K562 (cell line): Measurements from ENCODE around the gene DPP8. TPM values are rescaled to one million over a fixed set of nuclear protein-coding genes. Genes with fewer than 3 reads are reported as not detected.

ENCODE experiments used
- CREB5 ChIP-seq: fragments of 250-450 bp; sonication (Bioruptor Pico); IDR thresholded peaks from 2 replicates; pipeline ENCODE4 v1.5.0; 2020; ENCODE audit warnings: mild to moderate bottlenecking
- ESRRB ChIP-seq: fragments of 250-450 bp; sonication (Bioruptor Pico); IDR thresholded peaks from 2 replicates; pipeline ENCODE4 v1.5.0; 2020; ENCODE audit warnings: mild to moderate bottlenecking, moderate library complexity, borderline replicate concordance
- EWSR1 ChIP-seq: fragments of 450-650 bp; IDR thresholded peaks from 2 replicates; pipeline ENCODE4 v1.6.1; 2018; ENCODE audit warnings: borderline replicate concordance, mild to moderate bottlenecking, low read depth, moderate library complexity; ENCODE audit not compliant: partially characterized antibody
- FOXP4 ChIP-seq: sonication (generic); formaldehyde crosslinking; IDR thresholded peaks from 2 replicates; pipeline ENCODE4 v1.8.0; 2022; ENCODE audit warnings: mild to moderate bottlenecking, missing genetic modification reagents, borderline replicate concordance
- KDM4B ChIP-seq, 2 experiments: fragments of 450-650 bp in 1 of 2; sonication (generic) in 1 of 2; IDR thresholded peaks; 2 replicates each; pipeline ENCODE4 v1.6.1; 2016 to 2017; ENCODE audit warnings: borderline replicate concordance in 2 of 2, antibody characterized with exemption in 1 of 2, low read depth in 1 of 2, mild to moderate bottlenecking in 1 of 2
- MEIS2 ChIP-seq: fragments of 450-650 bp; IDR thresholded peaks from 2 replicates; pipeline ENCODE4 v1.6.1; 2014; ENCODE audit warnings: mild to moderate bottlenecking; ENCODE audit not compliant: partially characterized antibody
- PREB ChIP-seq: sonication (generic); formaldehyde crosslinking; IDR thresholded peaks from 2 replicates; pipeline ENCODE4 v1.8.1; 2023; ENCODE audit warnings: mild to moderate bottlenecking, missing genetic modification reagents
- RBFOX2 ChIP-seq: fragments of 200-400 bp; formaldehyde crosslinking; IDR thresholded peaks from 2 replicates; pipeline ENCODE4 v1.6.1; 2017; ENCODE audit warnings: low read depth, mild to moderate bottlenecking, low read length, moderate library complexity
- RBM15 ChIP-seq: fragments of 200-400 bp; formaldehyde crosslinking; IDR thresholded peaks from 2 replicates; pipeline ENCODE4 v1.6.1; 2018; ENCODE audit warnings: mild to moderate bottlenecking, low read length, moderate library complexity; ENCODE audit not compliant: insufficient read depth
- SP2 ChIP-seq: IDR thresholded peaks from 2 replicates; pipeline ENCODE4 v1.6.1; 2011; ENCODE audit warnings: mild to moderate bottlenecking, low read depth, low read length, moderate library complexity; ENCODE audit not compliant: poor library complexity, severe bottlenecking; ENCODE audit errors: extremely low read depth
- TBL1XR1 ChIP-seq, 2 experiments: IDR thresholded peaks; 2 replicates each; pipeline ENCODE4 v1.6.1; 2012; ENCODE audit warnings: improper control_type of control experiment in 2 of 2, low read length in 2 of 2, mild to moderate bottlenecking in 1 of 2
- TBP ChIP-seq: optimal IDR thresholded peaks from 2 replicates; pipeline ENCODE3; 2011; ENCODE audit warnings: low read depth, low read length, improper control_type of control experiment
- TEAD4 ChIP-seq, 2 experiments: sonication (generic) in 1 of 2; formaldehyde crosslinking in 1 of 2; IDR thresholded peaks; 2 replicates each; pipeline versions ENCODE4 v1.6.1 to v1.8.0; 2012 to 2022; ENCODE audit warnings: borderline replicate concordance in 1 of 2, inconsistent platforms in 1 of 2, low read length in 1 of 2, mild to moderate bottlenecking in 1 of 2, missing genetic modification reagents in 1 of 2
- TFAP4 ChIP-seq: sonication (generic); formaldehyde crosslinking; IDR thresholded peaks from 2 replicates; pipeline ENCODE4 v1.8.0; 2022; ENCODE audit warnings: missing genetic modification reagents, mild to moderate bottlenecking, moderate library complexity, borderline replicate concordance
- ZFP1 ChIP-seq: fragments of 450-650 bp; formaldehyde crosslinking; IDR thresholded peaks from 2 replicates; pipeline ENCODE4 v1.4.0; 2020; ENCODE audit warnings: mild to moderate bottlenecking, mixed read lengths
- ZNF431 ChIP-seq: sonication (generic); formaldehyde crosslinking; IDR thresholded peaks from 2 replicates; pipeline ENCODE4 v1.8.0; 2022; ENCODE audit warnings: mild to moderate bottlenecking, missing genetic modification reagents
- ZNF436 ChIP-seq: fragments of 250-450, 450-650 bp; sonication (Bioruptor Pico); formaldehyde crosslinking; IDR thresholded peaks from 2 replicates; pipeline ENCODE4 v1.7.0; 2020; ENCODE audit warnings: mild to moderate bottlenecking
- ZNF561 ChIP-seq: fragments of 450-650 bp; formaldehyde crosslinking; conservative IDR thresholded peaks from 2 replicates; pipeline ENCODE4 v1.4.0; 2020; ENCODE audit warnings: mild to moderate bottlenecking, moderate library complexity
- polyA plus RNA-seq, 8 experiments: library from polyadenylated mRNA; depleted of rRNA in 4 of 8; stranded (reverse) in 5 of 8; unstranded in 3 of 8; fragments of >200 nt; fragmentation: Nextera tagmentation in 2 of 8; fragmentation: Illumina TruSeq in 1 of 8; extraction: Ambion mirVana in 2 of 8; extraction: Trizol in 1 of 8; gene quantifications; 2 replicates each; pipeline versions ENCODE4 v1.2.1 to v1.2.3, GENCODE V29; 2011 to 2014; ENCODE audit warnings: inconsistent platforms in 1 of 8, missing spikeins in 1 of 8
- total RNA-seq, 7 experiments: library from RNA; depleted of rRNA in 6 of 7; stranded (reverse); fragments of >200 nt in 6 of 7; fragmentation: Illumina TruSeq in 2 of 7; extraction: Trizol in 2 of 7; gene quantifications; 2 replicates each; pipeline versions ENCODE4 v1.2.1 to v1.2.3, GENCODE V29; 2011 to 2021; ENCODE audit warnings: low replicate concordance in 1 of 7
- TF ChIP-seq, protein P1 (sequence below): fragments of 200-800 bp; sonication (Bioruptor generic); IDR thresholded peaks from 2 replicates; pipeline ENCODE4 v1.6.1; 2017; ENCODE audit warnings: missing genetic modification characterization, missing compliant biosample characterization

DPP8 gene
- total and polyA plus RNA-seq, 9 of the 15 experiments (the other 6 are each of a cell fraction or from before 2014, with no cell fraction given): 5.5 to 36.7 (median 20.7) TPM

- no peak for TF ChIP-seq SP2
- no peak for TF ChIP-seq TBL1XR1 (IDR thresholded peaks at IDR 0.05; ENCODE audit: low read length in 2 of 2)
- peak; percentile 57; the same call in 1 of the 2 replicates for TF ChIP-seq FOXP4
- TF ChIP-seq RBM15: 0 out of 2 replicates have a peak, but pooled peaks have one; percentile 43
- no peak for TF ChIP-seq ESRRB (CRISPR knock-in tag)
- no peak for TF ChIP-seq KDM4B (IDR thresholded peaks at IDR 0.05; ENCODE audit: borderline replicate concordance in 2 of 2, low read depth in 1 of 2)
- TF ChIP-seq MEIS2: peak; percentile 78
- TF ChIP-seq TFAP4: peak; percentile 61; the same call in 1 of the 2 replicates
- TF ChIP-seq ZNF436 (CRISPR knock-in tag): no peak
- no peak; the same call in 1 of the 2 replicates for TF ChIP-seq TEAD4 (IDR thresholded peaks at IDR 0.05; ENCODE audit: low read length)
- TF ChIP-seq TEAD4 (CRISPR knock-in tag; IDR thresholded peaks at IDR 0.05; ENCODE audit: borderline replicate concordance): no peak
- no peak for TF ChIP-seq EWSR1
- TF ChIP-seq RBFOX2: peak; percentile 90
- TF ChIP-seq ZNF561: no peak
- TF ChIP-seq TBP: peak; percentile 71
- TF ChIP-seq, protein P1, sequence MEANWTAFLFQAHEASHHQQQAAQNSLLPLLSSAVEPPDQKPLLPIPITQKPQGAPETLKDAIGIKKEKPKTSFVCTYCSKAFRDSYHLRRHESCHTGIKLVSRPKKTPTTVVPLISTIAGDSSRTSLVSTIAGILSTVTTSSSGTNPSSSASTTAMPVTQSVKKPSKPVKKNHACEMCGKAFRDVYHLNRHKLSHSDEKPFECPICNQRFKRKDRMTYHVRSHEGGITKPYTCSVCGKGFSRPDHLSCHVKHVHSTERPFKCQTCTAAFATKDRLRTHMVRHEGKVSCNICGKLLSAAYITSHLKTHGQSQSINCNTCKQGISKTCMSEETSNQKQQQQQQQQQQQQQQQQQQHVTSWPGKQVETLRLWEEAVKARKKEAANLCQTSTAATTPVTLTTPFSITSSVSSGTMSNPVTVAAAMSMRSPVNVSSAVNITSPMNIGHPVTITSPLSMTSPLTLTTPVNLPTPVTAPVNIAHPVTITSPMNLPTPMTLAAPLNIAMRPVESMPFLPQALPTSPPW (CRISPR knock-in tag): peak; percentile 71
- TF ChIP-seq ZFP1: no peak
- TF ChIP-seq ZNF431: no peak
- no peak for TF ChIP-seq CREB5 (CRISPR knock-in tag)
- no peak for TF ChIP-seq PREB (CRISPR knock-in tag)
Measured at GRCh38 chr15:65530318-65531111, 13.0 kb upstream of the DPP8 start, which contains the start of gene HACD3 (continued).
